ENCODE data around the gene TNFAIP6.

DNA sequence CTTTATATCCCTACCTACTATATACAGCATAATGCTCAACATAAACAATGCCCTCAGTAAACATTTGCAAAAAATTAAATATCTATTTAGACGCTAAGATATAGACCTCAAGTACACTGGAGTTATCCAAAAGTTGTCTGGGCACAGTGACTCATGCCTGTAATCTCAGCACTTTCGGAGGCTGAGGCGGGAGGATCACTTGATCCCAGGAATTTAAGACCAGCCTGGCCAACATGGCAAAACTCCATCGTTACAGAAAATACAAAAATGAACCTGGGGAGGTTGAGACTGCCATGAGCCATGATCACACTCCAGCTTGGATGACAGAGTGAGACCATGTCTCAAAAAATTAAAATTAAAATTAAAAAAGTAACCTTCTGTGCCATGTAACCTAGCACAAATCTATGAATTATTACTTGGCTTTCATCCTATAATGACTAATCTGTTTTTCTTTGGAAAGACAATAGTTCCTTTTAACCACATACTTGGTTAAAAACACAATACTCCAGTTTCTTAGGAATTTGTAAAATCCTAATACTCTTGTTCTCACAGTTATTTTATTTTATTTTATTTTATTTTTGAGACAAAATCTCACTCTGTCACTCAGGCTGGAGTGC, 6.7 kb upstream of the TNFAIP6 start:
- no peak for TF ChIP-seq POLR2A (IDR thresholded peaks at IDR 0.05)
- TF ChIP-seq, protein P1, sequence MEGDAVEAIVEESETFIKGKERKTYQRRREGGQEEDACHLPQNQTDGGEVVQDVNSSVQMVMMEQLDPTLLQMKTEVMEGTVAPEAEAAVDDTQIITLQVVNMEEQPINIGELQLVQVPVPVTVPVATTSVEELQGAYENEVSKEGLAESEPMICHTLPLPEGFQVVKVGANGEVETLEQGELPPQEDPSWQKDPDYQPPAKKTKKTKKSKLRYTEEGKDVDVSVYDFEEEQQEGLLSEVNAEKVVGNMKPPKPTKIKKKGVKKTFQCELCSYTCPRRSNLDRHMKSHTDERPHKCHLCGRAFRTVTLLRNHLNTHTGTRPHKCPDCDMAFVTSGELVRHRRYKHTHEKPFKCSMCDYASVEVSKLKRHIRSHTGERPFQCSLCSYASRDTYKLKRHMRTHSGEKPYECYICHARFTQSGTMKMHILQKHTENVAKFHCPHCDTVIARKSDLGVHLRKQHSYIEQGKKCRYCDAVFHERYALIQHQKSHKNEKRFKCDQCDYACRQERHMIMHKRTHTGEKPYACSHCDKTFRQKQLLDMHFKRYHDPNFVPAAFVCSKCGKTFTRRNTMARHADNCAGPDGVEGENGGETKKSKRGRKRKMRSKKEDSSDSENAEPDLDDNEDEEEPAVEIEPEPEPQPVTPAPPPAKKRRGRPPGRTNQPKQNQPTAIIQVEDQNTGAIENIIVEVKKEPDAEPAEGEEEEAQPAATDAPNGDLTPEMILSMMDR (IDR thresholded peaks at IDR 0.05), result no peak
